Measurements from ENCODE around the gene TCERG1L. TPM values are rescaled to one million over a fixed set of nuclear protein-coding genes. Genes with fewer than 3 reads are reported as not detected.

TCERG1L gene
- total RNA-seq, 1 donor from 2014 or later: 3.5 TPM

- no peak overlapping the region for H3K4me2 ChIP-seq (ENCODE audit: low read length)
- no peak overlapping the region for H3K27ac Mint-ChIP-seq (ENCODE audit: unreplicated experiment)
- no peaks in the 10 kb centered on the region for H3K4me1 ChIP-seq (ENCODE audit: insufficient read depth, low read length)
- no peak overlapping the region for H3K9ac ChIP-seq (ENCODE audit: low read length)
- no peaks in the 10 kb centered on the region for H4K20me1 ChIP-seq (ENCODE audit: insufficient read depth, low read length)
- DNase-seq (ENCODE audit: low read depth): no peak
- FAIRE-seq: no peak
- H3K9me3 ChIP-seq (ENCODE audit: insufficient read depth, low read depth, low read length): peaks cover 2% of the 10 kb centered on the region
- H3K27ac ChIP-seq (ENCODE audit: low read depth, low read length): no peak overlapping the region
- H3K36me3 Mint-ChIP-seq (ENCODE audit: low read depth, unreplicated experiment): peaks cover 4% of the 10 kb centered on the region
- no peaks in the 10 kb centered on the region for H3K79me2 ChIP-seq (ENCODE audit: insufficient read depth, low read length)
- H3K4me3 Mint-ChIP-seq (ENCODE audit: unreplicated experiment): no peak overlapping the region
- H3K27me3 ChIP-seq (ENCODE audit: insufficient read depth, low read length): no peaks in the 10 kb centered on the region
- H3K4me3 ChIP-seq (ENCODE audit: insufficient read depth, low read depth, low read length): no peak overlapping the region
- H3K9me3 Mint-ChIP-seq (ENCODE audit: unreplicated experiment): peaks cover 6% of the 10 kb centered on the region
- H3K27me3 Mint-ChIP-seq (ENCODE audit: low read depth, unreplicated experiment): peaks cover 10% of the 10 kb centered on the region
- no peak overlapping the region for H2AFZ ChIP-seq (ENCODE audit: low read depth, low read length)
- H3K36me3 ChIP-seq (ENCODE audit: insufficient read depth, low read length): no peaks in the 10 kb centered on the region
- no peak for TF ChIP-seq CTCF (IDR thresholded peaks at IDR 0.05; ENCODE audit: insufficient read depth, low read depth, low read length)
- no peak for TF ChIP-seq EZH2 (IDR thresholded peaks at IDR 0.05; ENCODE audit: insufficient read depth, low read length)
- peaks cover 4% of the 10 kb centered on the region for H3K4me1 Mint-ChIP-seq (ENCODE audit: low read depth, unreplicated experiment)
These were observed 227.4 kb downstream of the TCERG1L start for GRCh38 chr10:131083915-131084790.

GRCh38 chr10:131082991-131083481, 228.5 kb downstream of the TCERG1L start:
- Histone ChIP-seq H3K27me3 (ENCODE audit: insufficient read depth, low read length) (no peaks in the 10 kb centered on the region), H2AFZ (ENCODE audit: low read depth, low read length) (no peak overlapping the region), H3K79me2 (ENCODE audit: insufficient read depth, low read length) (no peaks in the 10 kb centered on the region), H3K4me1 (ENCODE audit: insufficient read depth, low read length) (no peaks in the 10 kb centered on the region), H3K9ac (ENCODE audit: low read length) (no peak overlapping the region), H3K4me2 (ENCODE audit: low read length) (no peak overlapping the region), H3K9me3 (ENCODE audit: insufficient read depth, low read depth, low read length) (peaks cover 5% of the 10 kb centered on the region), H3K36me3 (ENCODE audit: insufficient read depth, low read length) (no peaks in the 10 kb centered on the region), H3K4me3 (ENCODE audit: insufficient read depth, low read depth, low read length) (no peak overlapping the region), H3K27ac (ENCODE audit: low read depth, low read length) (no peak overlapping the region), H4K20me1 (ENCODE audit: insufficient read depth, low read length) (no peaks in the 10 kb centered on the region)
- DNase-seq (ENCODE audit: low read depth) (no peak), FAIRE-seq (no peak)
- Mint-ChIP-seq H3K27ac (ENCODE audit: unreplicated experiment) (no peak overlapping the region), H3K4me1 (ENCODE audit: low read depth, unreplicated experiment) (peaks cover 7% of the 10 kb centered on the region), H3K9me3 (ENCODE audit: unreplicated experiment) (peaks cover 8% of the 10 kb centered on the region), H3K4me3 (ENCODE audit: unreplicated experiment) (no peak overlapping the region), H3K27me3 (ENCODE audit: low read depth, unreplicated experiment) (peaks cover 10% of the 10 kb centered on the region), H3K36me3 (ENCODE audit: low read depth, unreplicated experiment) (no peaks in the 10 kb centered on the region)
- TF ChIP-seq CTCF (IDR thresholded peaks at IDR 0.05; ENCODE audit: insufficient read depth, low read depth, low read length) (no peak), EZH2 (IDR thresholded peaks at IDR 0.05; ENCODE audit: insufficient read depth, low read length) (no peak)
